RWPE2 (cell line): ENCODE measurements around the gene ADGRE2.

Source experiments
- ATAC-seq: fragments of 200-7000 bp; cut with Tn5 transposase; 3 replicates; pipeline ENCODE4 v1.9.1; 2021; ENCODE audit warnings: low read depth
- DNase-seq: peaks from one replicate; pipeline ENCODE4 v3.0.0-alpha.2; 2020; ENCODE audit warnings: low spot score
- H3K27ac ChIP-seq: fragments of 450-650 bp; 2 replicates; pipeline ENCODE4 v1.5.1; 2017; ENCODE audit warnings: mild to moderate bottlenecking; ENCODE audit not compliant: poor library complexity, severe bottlenecking
- H3K27me3 ChIP-seq: fragments of 250-450 bp; sonication (Bioruptor Pico); 2 replicates; pipeline ENCODE4 v1.5.1; 2021; ENCODE audit warnings: mild to moderate bottlenecking, moderate library complexity; ENCODE audit not compliant: insufficient read depth, poor library complexity, severe bottlenecking
- H3K36me3 ChIP-seq: fragments of 250-450 bp; sonication (Bioruptor Pico); 2 replicates; pipeline ENCODE4 v1.5.1; 2020; ENCODE audit warnings: low read depth, mild to moderate bottlenecking, moderate library complexity
- H3K4me1 ChIP-seq: fragments of 250-450 bp; sonication (Bioruptor Pico); 2 replicates; pipeline ENCODE4 v1.5.1; 2021; ENCODE audit warnings: mild to moderate bottlenecking, moderate library complexity; ENCODE audit not compliant: insufficient read depth, poor library complexity, severe bottlenecking
- H3K4me3 ChIP-seq: fragments of 250-450 bp; sonication (Bioruptor Pico); 2 replicates; pipeline ENCODE4 v1.5.1; 2021; ENCODE audit warnings: mild to moderate bottlenecking, moderate library complexity; ENCODE audit not compliant: severe bottlenecking
- H3K9me3 ChIP-seq: fragments of 250-450 bp; sonication (Bioruptor Pico); 2 replicates; pipeline ENCODE4 v1.5.1; 2021; ENCODE audit warnings: mild to moderate bottlenecking, moderate library complexity; ENCODE audit not compliant: severe bottlenecking
- TF ChIP-seq, protein P1 (sequence below): fragments of 450-650 bp; IDR thresholded peaks from one replicate; pipeline ENCODE4 v1.5.1; 2017; ENCODE audit warnings: mild to moderate bottlenecking, moderate library complexity; ENCODE audit not compliant: poor library complexity, severe bottlenecking

ADGRE2 gene

DNA sequence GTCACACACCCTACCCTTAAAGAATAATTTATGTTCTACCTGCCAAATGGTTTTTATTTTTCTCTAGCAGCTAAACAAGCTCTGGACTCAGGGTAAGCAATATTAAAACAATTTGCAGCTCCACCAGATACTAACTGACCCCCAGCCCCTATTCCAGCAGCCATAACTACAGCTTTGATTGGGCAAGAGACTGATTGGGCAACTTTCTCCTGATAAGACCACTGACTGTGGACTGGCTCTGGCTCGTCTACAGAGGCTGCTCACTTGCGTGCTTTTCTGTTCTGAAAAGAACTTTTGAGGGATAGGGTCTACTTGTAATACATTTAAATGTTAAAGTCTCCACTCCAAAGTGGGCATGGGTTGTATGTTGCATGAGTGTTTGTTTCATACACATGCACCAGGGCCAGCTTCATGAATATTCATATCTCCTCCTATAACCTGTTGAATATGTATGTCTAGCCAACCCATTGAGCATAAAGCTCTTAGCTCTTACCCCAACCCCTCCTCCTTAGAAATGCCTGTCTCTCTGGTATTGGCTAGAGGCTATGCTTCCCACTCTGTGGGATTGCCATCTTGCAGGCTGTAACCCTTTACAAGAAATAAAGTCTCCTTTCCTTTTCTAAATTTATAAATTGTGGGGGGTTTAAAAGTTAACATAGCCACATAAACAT lies 36.8 kb upstream of the ADGRE2 start:
- TF ChIP-seq, protein P1, sequence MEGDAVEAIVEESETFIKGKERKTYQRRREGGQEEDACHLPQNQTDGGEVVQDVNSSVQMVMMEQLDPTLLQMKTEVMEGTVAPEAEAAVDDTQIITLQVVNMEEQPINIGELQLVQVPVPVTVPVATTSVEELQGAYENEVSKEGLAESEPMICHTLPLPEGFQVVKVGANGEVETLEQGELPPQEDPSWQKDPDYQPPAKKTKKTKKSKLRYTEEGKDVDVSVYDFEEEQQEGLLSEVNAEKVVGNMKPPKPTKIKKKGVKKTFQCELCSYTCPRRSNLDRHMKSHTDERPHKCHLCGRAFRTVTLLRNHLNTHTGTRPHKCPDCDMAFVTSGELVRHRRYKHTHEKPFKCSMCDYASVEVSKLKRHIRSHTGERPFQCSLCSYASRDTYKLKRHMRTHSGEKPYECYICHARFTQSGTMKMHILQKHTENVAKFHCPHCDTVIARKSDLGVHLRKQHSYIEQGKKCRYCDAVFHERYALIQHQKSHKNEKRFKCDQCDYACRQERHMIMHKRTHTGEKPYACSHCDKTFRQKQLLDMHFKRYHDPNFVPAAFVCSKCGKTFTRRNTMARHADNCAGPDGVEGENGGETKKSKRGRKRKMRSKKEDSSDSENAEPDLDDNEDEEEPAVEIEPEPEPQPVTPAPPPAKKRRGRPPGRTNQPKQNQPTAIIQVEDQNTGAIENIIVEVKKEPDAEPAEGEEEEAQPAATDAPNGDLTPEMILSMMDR: no peak
- no peaks in the 10 kb centered on the region for H3K36me3 ChIP-seq
- no peaks in the 10 kb centered on the region for H3K4me1 ChIP-seq
- no peaks in the 10 kb centered on the region for H3K9me3 ChIP-seq
- H3K27ac ChIP-seq: no peak overlapping the region
- ATAC-seq (no peak), DNase-seq (no peak)
- no peaks in the 10 kb centered on the region for H3K27me3 ChIP-seq
- H3K4me3 ChIP-seq: no peak overlapping the region

DNA sequence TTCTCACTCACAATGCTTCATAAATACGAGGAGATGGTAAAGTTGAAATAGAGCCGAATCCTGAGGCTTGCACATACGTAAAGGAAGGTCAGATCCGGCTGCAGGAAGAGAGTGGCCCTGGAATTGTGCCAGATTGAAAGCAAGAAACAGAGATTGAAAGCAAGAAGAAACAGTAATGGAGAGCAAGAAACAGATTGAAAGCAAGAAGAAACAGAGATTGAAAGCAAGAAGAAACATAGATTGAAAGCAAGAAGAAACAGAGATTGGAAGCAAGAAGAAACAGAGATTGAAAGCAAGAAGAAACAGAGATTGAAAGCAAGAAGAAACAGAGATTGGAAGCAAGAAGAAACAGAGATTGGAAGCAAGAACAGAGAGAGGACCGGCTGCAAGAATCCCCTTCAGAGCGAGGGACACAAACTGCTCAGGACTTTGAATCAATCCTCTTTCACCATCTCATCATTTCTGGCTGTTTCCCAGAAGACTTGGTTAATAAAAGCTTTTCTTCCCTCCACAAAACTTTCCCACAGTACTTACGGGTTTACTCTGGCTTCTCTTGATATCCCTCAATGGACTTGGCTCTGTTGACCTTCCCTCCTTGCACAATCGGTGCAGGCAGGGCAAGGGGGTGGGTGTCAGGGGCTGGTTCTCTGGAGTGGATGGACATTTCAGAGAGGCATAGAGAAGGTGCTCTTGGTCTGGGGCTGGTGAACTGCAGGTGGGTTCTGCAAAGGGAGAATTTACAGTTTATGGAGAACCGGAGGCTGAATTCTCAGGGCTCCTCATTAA lies 31.1 kb upstream of the ADGRE2 start:
- Histone ChIP-seq H3K36me3 (no peaks in the 10 kb centered on the region), H3K27ac (no peak overlapping the region), H3K4me1 (no peaks in the 10 kb centered on the region), H3K27me3 (peaks cover 5% of the 10 kb centered on the region), H3K9me3 (no peaks in the 10 kb centered on the region), H3K4me3 (no peak overlapping the region)
- TF ChIP-seq, protein P1: no peak
- ATAC-seq (no peak), DNase-seq (no peak)

DNA sequence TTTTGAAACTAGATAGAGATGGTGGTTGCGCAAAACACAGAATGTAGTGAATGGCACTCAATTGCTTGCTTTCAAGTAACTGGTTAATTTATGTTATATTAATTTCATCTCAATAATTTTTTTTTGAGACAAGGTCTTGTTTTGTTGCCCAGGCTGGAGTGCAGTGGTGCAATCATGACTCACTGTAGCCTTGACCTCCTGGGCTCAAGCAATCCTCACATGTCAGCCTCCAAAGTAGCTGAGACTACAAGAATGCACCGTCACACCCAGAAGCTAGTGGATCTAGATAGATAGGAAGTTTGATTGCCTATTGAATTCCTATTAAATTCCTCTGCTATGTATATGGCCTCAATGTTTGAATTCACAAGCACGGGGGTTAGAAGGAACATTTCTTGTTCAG lies 26.4 kb upstream of the ADGRE2 start:
- peaks cover 5% of the 10 kb centered on the region for H3K27me3 ChIP-seq
- H3K36me3 ChIP-seq: no peaks in the 10 kb centered on the region
- DNase-seq (no peak), ATAC-seq (no peak)
- TF ChIP-seq, protein P1: no peak
- H3K27ac ChIP-seq: no peak overlapping the region
- H3K4me1 ChIP-seq: no peaks in the 10 kb centered on the region
- H3K9me3 ChIP-seq: no peaks in the 10 kb centered on the region
- no peak overlapping the region for H3K4me3 ChIP-seq

DNA sequence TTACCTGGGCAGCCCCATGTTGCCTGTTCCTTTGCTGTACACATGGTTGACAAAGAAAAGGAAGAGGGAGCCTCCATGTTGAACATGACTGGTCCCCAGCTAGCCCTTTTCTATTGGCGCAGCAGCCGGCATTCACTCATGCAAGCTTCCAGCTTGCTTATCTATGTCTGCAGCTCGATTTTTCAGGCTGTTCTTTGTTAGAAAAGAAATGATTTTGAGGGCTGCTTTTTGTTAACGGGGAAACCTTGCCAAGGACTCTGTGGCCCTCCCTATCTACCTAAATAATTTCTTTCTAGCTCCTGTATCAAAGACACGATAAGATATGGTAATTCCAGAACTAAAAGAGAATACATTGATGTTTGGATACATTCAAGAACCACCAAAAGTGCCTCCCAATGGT lies 20.4 kb upstream of the ADGRE2 start:
- H3K27ac ChIP-seq: no peak overlapping the region
- H3K36me3 ChIP-seq: no peaks in the 10 kb centered on the region
- H3K4me3 ChIP-seq: no peak overlapping the region
- DNase-seq: no peak
- no peaks in the 10 kb centered on the region for H3K27me3 ChIP-seq
- H3K9me3 ChIP-seq: no peaks in the 10 kb centered on the region
- no peak for ATAC-seq
- TF ChIP-seq, protein P1: no peak
- no peaks in the 10 kb centered on the region for H3K4me1 ChIP-seq

DNA sequence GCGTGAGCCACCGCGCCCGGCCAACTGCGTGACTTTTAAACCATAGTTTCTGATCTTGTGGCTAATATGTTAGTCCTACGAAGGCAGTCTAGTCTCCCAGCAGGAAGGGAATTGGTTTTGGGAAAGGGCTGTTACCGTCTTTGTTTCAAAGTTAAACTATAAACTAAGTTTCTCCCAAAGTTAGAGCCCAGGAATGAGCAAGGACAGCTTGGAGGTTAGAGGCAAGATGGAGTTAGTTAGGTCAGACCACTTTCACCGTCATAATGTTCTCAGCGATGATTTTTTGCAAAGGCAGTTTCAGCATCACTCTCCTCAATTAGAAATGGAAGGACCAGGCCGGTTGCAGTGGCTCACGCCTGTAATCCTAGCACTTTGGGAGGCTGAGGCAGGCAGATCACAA lies 17.7 kb upstream of the ADGRE2 start:
- H3K27me3 ChIP-seq: no peaks in the 10 kb centered on the region
- DNase-seq (no peak), ATAC-seq (no peak)
- H3K4me1 ChIP-seq: no peaks in the 10 kb centered on the region
- no peaks in the 10 kb centered on the region for H3K36me3 ChIP-seq
- H3K4me3 ChIP-seq: no peak overlapping the region
- H3K9me3 ChIP-seq: no peaks in the 10 kb centered on the region
- no peak overlapping the region for H3K27ac ChIP-seq
- TF ChIP-seq, protein P1: no peak
